GM12892 (cell line): ENCODE measurements around the gene MORN4.

Experiments
- POLR2A ChIP-seq: IDR thresholded peaks from 2 replicates; pipeline ENCODE4 v1.6.1; 2011; ENCODE audit warnings: low read depth, low read length, control low read depth
- POLR2AphosphoS5 ChIP-seq: IDR thresholded peaks from 2 replicates; pipeline ENCODE4 v1.6.1; 2011; ENCODE audit warnings: low read depth, low read length, control low read depth
- TAF1 ChIP-seq: IDR thresholded peaks from 2 replicates; pipeline ENCODE4 v1.6.1; 2011; ENCODE audit warnings: low read depth, mild to moderate bottlenecking, control low read depth, low read length, borderline replicate concordance

GRCh38 chr10:97633921-97634320 lies 621 bp upstream of the MORN4 start:
- TF ChIP-seq POLR2A (no peak), POLR2AphosphoS5 (no peak), TAF1 (no peak)
